Thoracic aorta (tissue), 2 donors: ENCODE data around the gene PTBP1. TPM values are rescaled to one million over a fixed set of nuclear protein-coding genes. Genes with fewer than 3 reads are reported as not detected.

Experiments used
- ATAC-seq: fragments of 150-250 bp; one replicate; pipeline ENCODE4 v1.8.0; 2017; ENCODE audit warnings: low read depth; ENCODE audit not compliant: insufficient number of reproducible peaks, low FRiP score
- DNase-seq: peaks from one replicate; pipeline ENCODE4 v3.0.0-alpha.2; 2020; ENCODE audit warnings: low spot score
- H3K27ac ChIP-seq, 2 donors: fragments of 200-600 bp; sonication (generic); 1 replicate in 1 of 2; 2 replicates in 1 of 2; pipeline ENCODE4 v1.5.1; 2016; ENCODE audit warnings: mild to moderate bottlenecking in 2 of 2, moderate library complexity in 2 of 2
- H3K27me3 ChIP-seq: fragments of 200-600 bp; sonication (generic); replicated peaks from 2 replicates; pipeline ENCODE4 v1.6.0; 2016; ENCODE audit warnings: mild to moderate bottlenecking; ENCODE audit not compliant: insufficient read depth
- H3K36me3 ChIP-seq: fragments of 200-600 bp; sonication (generic); one replicate; pipeline ENCODE4 v1.5.1; 2016
- H3K4me1 ChIP-seq, 2 donors: fragments of 200-600 bp; sonication (generic); 1 replicate in 1 of 2; 2 replicates in 1 of 2; pipeline versions ENCODE4 v1.5.1 to v1.6.0; 2016; ENCODE audit warnings: low read depth in 2 of 2, mild to moderate bottlenecking in 1 of 2; ENCODE audit not compliant: control insufficient read depth in 1 of 2
- H3K4me3 ChIP-seq: fragments of 200-600 bp; sonication (generic); 2 replicates; pipeline ENCODE4 v1.5.1; 2016; ENCODE audit warnings: mild to moderate bottlenecking
- H3K9me3 ChIP-seq: fragments of 200-600 bp; sonication (generic); 2 replicates; pipeline ENCODE4 v1.5.1; 2016
- CTCF ChIP-seq: fragments of 200-600 bp; sonication (generic); IDR thresholded peaks from one replicate; pipeline ENCODE4 v1.5.1; 2019; ENCODE audit warnings: antibody characterized with exemption
- total RNA-seq, 2 donors: library from RNA; depleted of rRNA; stranded (reverse); fragments of >200 nt; gene quantifications; one replicate each; pipeline versions ENCODE4 v1.1.0 to v1.2.3, GENCODE V29; 2016

PTBP1 gene
- total RNA-seq, 2 donors from 2014 or later = 149 to 163 TPM

- no peak for TF ChIP-seq CTCF
- no peak for DNase-seq
- H3K27ac ChIP-seq = no peak overlapping the region
- H3K36me3 ChIP-seq = no peaks in the 10 kb centered on the region
- no peaks in the 10 kb centered on the region for H3K27me3 ChIP-seq
- H3K4me3 ChIP-seq = no peak overlapping the region
- H3K9me3 ChIP-seq = no peaks in the 10 kb centered on the region
- H3K4me1 ChIP-seq = no peaks in the 10 kb centered on the region
- ATAC-seq = no peak
Observed at GRCh38 chr19:788983-789700, 8.1 kb upstream of the PTBP1 start.

GRCh38 chr19:789701-790060 is 7.6 kb upstream of the PTBP1 start:
- ATAC-seq (no peak), DNase-seq (no peak)
- Histone ChIP-seq H3K4me3 (no peak overlapping the region), H3K9me3 (no peaks in the 10 kb centered on the region), H3K27ac (no peak overlapping the region), H3K4me1 (no peaks in the 10 kb centered on the region), H3K27me3 (no peaks in the 10 kb centered on the region), H3K36me3 (no peaks in the 10 kb centered on the region)
- no peak for TF ChIP-seq CTCF

GRCh38 chr19:791007-791566 is 6.2 kb upstream of the PTBP1 start:
- ATAC-seq = no peak
- no peak for TF ChIP-seq CTCF
- no peak overlapping the region for H3K27ac ChIP-seq
- H3K27me3 ChIP-seq = no peaks in the 10 kb centered on the region
- no peak for DNase-seq
- H3K4me1 ChIP-seq = peaks cover 2 to 12% of the 10 kb centered on the region in 2 donors
- H3K9me3 ChIP-seq = no peaks in the 10 kb centered on the region
- no peak overlapping the region for H3K4me3 ChIP-seq
- no peaks in the 10 kb centered on the region for H3K36me3 ChIP-seq

- no peak for DNase-seq
- ATAC-seq = no peak
Observed at GRCh38 chr19:791567-792305, 5.5 kb upstream of the PTBP1 start.

More at GRCh38 chr19:791567-792305, 5.5 kb upstream of the PTBP1 start:
- TF ChIP-seq CTCF = no peak
- Histone ChIP-seq H3K9me3 (no peaks in the 10 kb centered on the region), H3K27me3 (no peaks in the 10 kb centered on the region), H3K36me3 (no peaks in the 10 kb centered on the region), H3K27ac (no peak overlapping the region), H3K4me1 (peaks cover 6 to 16% of the 10 kb centered on the region in 2 donors), H3K4me3 (no peak overlapping the region)
